Activated B cell treated with CpG ODN at 0.5 μM for 24 hours (primary cell): ENCODE measurements around the gene APOL4. TPM values are rescaled to one million over a fixed set of nuclear protein-coding genes. Genes with fewer than 3 reads are reported as not detected.

ENCODE experiments used
- ATAC-seq: fragments of 200-7000 bp; cut with Tn5 transposase; one replicate; pipeline ENCODE4 v1.10.0; 2021; ENCODE audit warnings: low read depth, mild to moderate bottlenecking, moderate library complexity
- CTCF ChIA-PET: fragments of 350-600 bp; sonication (Branson Sonifier 250); formaldehyde crosslinking; loops from one replicate; lab custom pipeline; 2021; ENCODE audit warnings: antibody characterized with exemption; lab: Charles Lee
- POLR2A ChIA-PET: fragments of 350-600 bp; sonication (Branson Sonifier 250); formaldehyde crosslinking; loops from one replicate; lab custom pipeline; 2021; ENCODE audit warnings: antibody characterized with exemption; lab: Charles Lee
- DNase-seq: peaks from one replicate; pipeline ENCODE4 v3.0.0; 2022
- H3K27ac Mint-ChIP-seq: one replicate; pipeline ENCODE4 v1.8.0; 2020; ENCODE audit warnings: mixed read lengths
- H3K27me3 Mint-ChIP-seq: one replicate; pipeline ENCODE4 v1.8.0; 2021; ENCODE audit warnings: mixed read lengths
- H3K36me3 Mint-ChIP-seq: one replicate; pipeline ENCODE4 v1.8.0; 2021; ENCODE audit warnings: low read depth, mixed read lengths
- H3K4me1 Mint-ChIP-seq: one replicate; pipeline ENCODE4 v1.8.0; 2021; ENCODE audit warnings: mixed read lengths
- H3K4me3 Mint-ChIP-seq: one replicate; pipeline ENCODE4 v1.8.0; 2020; ENCODE audit warnings: mild to moderate bottlenecking, mixed read lengths
- H3K9me3 Mint-ChIP-seq: one replicate; pipeline ENCODE4 v1.8.0; 2020; ENCODE audit warnings: mixed read lengths
- CTCF ChIP-seq: fragments of 200-600 bp; IDR thresholded peaks from one replicate; pipeline ENCODE4 v1.8.0; 2022; ENCODE audit warnings: antibody characterized with exemption, mild to moderate bottlenecking
- intact Hi-C: fragments of 100-400 bp; cut with micrococcal nuclease; formaldehyde crosslinking; loops from one replicate; pipeline ENCODE4 v1.15.1; 2024
- total RNA-seq: library from RNA; stranded (reverse); gene quantifications from 2 replicates; pipeline ENCODE4 v1.2.3, GENCODE V29; 2022

APOL4 gene
- total RNA-seq, 1 donor from 2014 or later = not detected

DNA sequence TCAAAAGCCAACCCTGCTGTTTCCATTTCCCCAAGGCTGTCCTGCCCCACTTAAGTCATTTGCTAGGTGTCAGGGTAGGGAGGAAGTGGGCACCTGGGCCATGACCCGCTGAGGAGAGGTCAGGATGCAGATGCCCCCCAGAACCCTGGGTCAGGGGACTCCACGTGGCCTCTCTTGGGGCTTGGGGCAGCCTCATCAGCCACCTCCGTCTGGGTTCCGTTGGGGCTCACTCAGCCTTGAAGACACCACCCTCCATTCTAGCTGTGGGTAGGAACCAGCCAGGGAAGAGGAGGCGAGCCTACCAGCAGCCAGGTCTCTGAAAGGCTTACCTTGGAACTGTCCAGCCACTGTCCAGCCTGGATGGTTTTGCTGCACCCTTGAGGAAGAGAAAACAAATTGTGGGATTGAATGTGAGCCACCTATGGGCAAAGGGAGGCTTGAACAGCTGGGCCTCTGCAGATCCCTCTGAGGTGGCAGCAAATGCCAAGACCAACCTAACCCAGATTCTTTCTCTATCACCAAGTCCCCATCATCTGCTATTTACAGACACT lies 2.5 kb downstream of the APOL4 start:
- DNase-seq (no peak), ATAC-seq (no peak)
- H3K9me3 Mint-ChIP-seq = no peaks in the 10 kb centered on the region
- H3K36me3 Mint-ChIP-seq = no peaks in the 10 kb centered on the region
- POLR2A ChIA-PET = no interaction called here
- no peak for TF ChIP-seq CTCF
- CTCF ChIA-PET = no interaction called here
- intact Hi-C loops = loop anchor here (5.0 kb wide), 3 partner anchors 38 to 288 kb away; partner anchors contain the start of gene APOL2
- H3K27ac Mint-ChIP-seq = no peak overlapping the region
- H3K4me1 Mint-ChIP-seq = peaks cover 19% of the 10 kb centered on the region
- no peak overlapping the region for H3K4me3 Mint-ChIP-seq
- peaks cover 17% of the 10 kb centered on the region for H3K27me3 Mint-ChIP-seq

GRCh38 chr22:36198536-36198935 lies 3.1 kb downstream of the APOL4 start:
- Mint-ChIP-seq H3K27ac (no peak overlapping the region), H3K27me3 (peaks cover 17% of the 10 kb centered on the region), H3K36me3 (no peaks in the 10 kb centered on the region), H3K9me3 (no peaks in the 10 kb centered on the region), H3K4me1 (peaks cover 19% of the 10 kb centered on the region), H3K4me3 (no peak overlapping the region)
- intact Hi-C loops = loop anchor here (5.0 kb wide), 3 partner anchors 39 to 289 kb away; partner anchors contain the start of gene APOL2
- ATAC-seq (no peak), DNase-seq (no peak)
- TF ChIP-seq CTCF = no peak
- ChIA-PET CTCF (no interaction called here), POLR2A (no interaction called here)

DNA sequence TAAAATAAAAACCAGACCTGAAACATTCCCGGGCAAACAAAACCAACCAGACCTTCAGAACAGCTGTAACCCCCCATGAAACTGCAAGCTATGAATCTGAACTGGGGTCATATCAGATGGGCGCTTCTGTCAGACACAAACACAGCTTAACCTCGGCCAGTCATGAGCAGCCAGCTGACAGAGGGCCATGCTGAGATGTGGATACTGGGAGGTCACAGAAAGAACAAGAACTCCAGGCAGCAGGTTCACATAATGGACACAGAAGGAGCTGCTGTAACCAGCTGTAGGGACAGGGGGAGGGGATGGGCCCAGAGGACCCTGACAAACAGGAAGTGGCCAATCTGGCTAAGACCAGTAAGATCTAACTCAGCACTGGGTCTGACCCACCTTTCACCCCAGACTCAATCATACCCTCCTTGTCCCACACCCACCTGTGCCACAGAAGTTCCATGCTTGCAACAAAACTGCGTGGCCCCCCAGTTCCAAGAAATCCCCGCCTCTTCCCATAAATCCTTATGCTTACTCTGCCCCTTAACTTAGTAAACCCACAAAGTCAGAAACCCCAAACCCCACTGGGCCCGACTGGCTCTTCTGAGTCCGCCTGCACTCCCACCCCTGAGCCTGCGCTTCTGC lies 4.0 kb downstream of the APOL4 start:
- intact Hi-C loops = loop anchor here (1.0 to 5.0 kb wide), 4 partner anchors 12 to 290 kb away; partner anchors contain the start of gene APOL2
- Mint-ChIP-seq H3K4me3 (no peak overlapping the region), H3K9me3 (no peaks in the 10 kb centered on the region), H3K4me1 (peaks cover 19% of the 10 kb centered on the region), H3K27me3 (peaks cover 9% of the 10 kb centered on the region), H3K36me3 (no peaks in the 10 kb centered on the region), H3K27ac (no peak overlapping the region)
- DNase-seq = no peak
- ATAC-seq = no peak
- no peak for TF ChIP-seq CTCF
- ChIA-PET POLR2A (no interaction called here), CTCF (interaction anchor here (1.2 kb wide), 1 partner anchor 289 kb away, joined by 5 read pairs; no protein-coding TSS in a partner anchor)

DNA sequence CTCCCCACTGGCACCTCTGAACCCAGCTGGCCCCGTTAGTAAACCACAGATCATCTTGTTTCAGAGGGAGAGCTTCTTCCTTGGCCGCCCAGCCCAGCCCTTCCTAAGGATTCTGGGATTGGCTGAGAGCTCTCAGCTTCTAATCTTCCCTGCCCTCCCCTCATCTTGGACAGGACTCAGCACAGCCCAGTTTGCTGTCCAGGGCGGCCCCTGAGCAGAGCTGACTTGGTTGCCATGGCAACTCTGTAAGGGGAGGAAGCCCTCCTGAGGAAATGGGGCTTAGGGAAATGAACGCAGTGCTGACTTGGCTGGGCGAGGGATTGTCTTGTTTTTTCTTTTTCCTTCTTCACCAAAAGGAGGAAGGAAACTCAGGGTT lies 4.6 kb downstream of the APOL4 start:
- Mint-ChIP-seq H3K27me3 (peaks cover 9% of the 10 kb centered on the region), H3K9me3 (no peaks in the 10 kb centered on the region), H3K27ac (no peak overlapping the region), H3K4me1 (peaks cover 19% of the 10 kb centered on the region), H3K36me3 (no peaks in the 10 kb centered on the region), H3K4me3 (no peak overlapping the region)
- POLR2A ChIA-PET = no interaction called here
- TF ChIP-seq CTCF = no peak
- CTCF ChIA-PET = interaction anchor here (1.2 kb wide), 1 partner anchor 289 kb away, joined by 5 read pairs; no protein-coding TSS in a partner anchor
- intact Hi-C loops = loop anchor here (1.0 to 5.0 kb wide), 4 partner anchors 12 to 290 kb away; partner anchors contain the start of gene APOL2
- no peak for ATAC-seq
- DNase-seq = no peak
